NB4 (cell line): ENCODE data around the gene INPP4A.

ENCODE experiments used
- CTCF ChIP-seq: IDR thresholded peaks from one replicate; pipeline ENCODE4 v1.5.1; 2012; ENCODE audit warnings: low read depth, low read length
- MYC ChIP-seq: IDR thresholded peaks from 2 replicates; pipeline ENCODE4 v1.6.1; 2011; ENCODE audit warnings: low read depth, low read length
- POLR2A ChIP-seq: IDR thresholded peaks from 2 replicates; pipeline ENCODE4 v1.6.1; 2011; ENCODE audit warnings: mild to moderate bottlenecking; ENCODE audit not compliant: insufficient read length; ENCODE audit errors: extremely low read depth

GRCh38 chr2:98563394-98563793 lies 118.7 kb downstream of the INPP4A start:
- TF ChIP-seq CTCF (no peak), POLR2A (no peak), MYC (no peak)
